OCI-M1 (cell line): Measurements from ENCODE around the gene TCL1A.

Source experiments
- DNase-seq: peaks from one replicate; lab custom pipeline; 2025; lab: John Stamatoyannopoulos, UW

The TCL1A gene

GRCh38 chr14:95675486-95675885 lies 38.4 kb downstream of the TCL1A start:
- DNase-seq, result no peak

- no peak for DNase-seq
Measured at GRCh38 chr14:95674613-95675012, 39.3 kb downstream of the TCL1A start.

- no peak for DNase-seq
Measured at GRCh38 chr14:95668235-95668772, 45.6 kb downstream of the TCL1A start.

GRCh38 chr14:95667249-95667693 lies 46.7 kb downstream of the TCL1A start:
- no peak for DNase-seq

GRCh38 chr14:95666450-95666849 lies 47.5 kb downstream of the TCL1A start:
- no peak for DNase-seq

- peak; percentile 1 for DNase-seq
Measured at GRCh38 chr14:95665530-95665929, 48.4 kb downstream of the TCL1A start.

GRCh38 chr14:95664546-95664945 lies 49.4 kb downstream of the TCL1A start:
- no peak for DNase-seq

- DNase-seq, result no peak
Measured at GRCh38 chr14:95664066-95664465, 49.9 kb downstream of the TCL1A start.

GRCh38 chr14:95663226-95663797 lies 50.6 kb downstream of the TCL1A start:
- no peak for DNase-seq

GRCh38 chr14:95662376-95663186 lies 51.3 kb downstream of the TCL1A start:
- peak; percentile 15 for DNase-seq

GRCh38 chr14:95660651-95661515 lies 53.0 kb downstream of the TCL1A start:
- DNase-seq, result no peak

- no peak for DNase-seq
Measured at GRCh38 chr14:95659990-95660385, 53.9 kb downstream of the TCL1A start.
